Esophagus squamous epithelium (tissue), 4 donors: ENCODE results near the gene ALDH5A1.

Source experiments
- CTCF ChIP-seq, 6 experiments: fragments of 450-650 bp in 4 of 6; fragments of 200-600 bp in 2 of 6; sonication (generic) in 2 of 6; IDR thresholded peaks; one replicate each; pipeline ENCODE4 v1.5.1; 2016 to 2019; ENCODE audit warnings: antibody characterized with exemption in 6 of 6, mild to moderate bottlenecking in 4 of 6, moderate library complexity in 4 of 6
- POLR2A ChIP-seq, 4 donors: fragments of 450-650 bp; IDR thresholded peaks; one replicate each; pipeline ENCODE4 v1.6.1; 2017; ENCODE audit warnings: antibody characterized with exemption in 4 of 4, mild to moderate bottlenecking in 4 of 4, moderate library complexity in 3 of 4

- TF ChIP-seq CTCF (IDR thresholded peaks at IDR 0.05) (no peak), POLR2A (IDR thresholded peaks at IDR 0.05) (no peak)
These were observed 25.0 kb upstream of the ALDH5A1 start for GRCh38 chr6:24469811-24470210.
